ENCODE measurements around the gene STX12. TPM values are rescaled to one million over a fixed set of nuclear protein-coding genes. Genes with fewer than 3 reads are reported as not detected.
A peak's percentile ranks its signal among the peaks of the same experiment; 100 is the strongest.

The STX12 gene
- total and polyA plus RNA-seq, 2 of the 4 experiments (the other 2 are of a cell fraction), result 28.6 to 54.8 TPM

DNA sequence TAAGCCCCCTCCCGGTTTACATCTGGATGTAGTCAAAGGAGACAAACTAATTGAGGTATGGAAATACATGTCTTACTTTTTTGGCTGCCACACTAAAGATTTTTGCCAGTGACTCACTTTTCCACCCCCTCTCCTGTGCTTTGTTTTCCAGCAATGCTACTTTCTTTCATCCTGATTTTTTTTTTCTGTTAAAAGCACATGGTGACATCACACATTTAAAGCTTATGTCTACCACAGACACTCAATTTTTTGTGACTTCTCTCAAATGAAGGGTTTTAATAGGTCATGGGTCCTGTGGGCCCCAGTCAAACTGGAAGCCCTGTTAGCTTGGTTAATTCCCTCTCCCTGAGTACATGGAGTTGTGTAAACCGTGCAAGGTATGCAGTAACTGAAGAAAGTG is 59.7 kb downstream of the STX12 start:
- dilution Hi-C loops (cut with HindIII; ENCODE audit: low sequenced_read_pairs, unreplicated experiment) (no loop called here), in situ Hi-C loops (cut with MboI; ENCODE audit: low sequenced_read_pairs) (no loop called here), intact Hi-C loops (cut with micrococcal nuclease) (loop anchor here (5.0 kb wide), 2 partner anchors 105 to 160 kb away; partner anchors contain the start of genes FAM76A and IFI6)
- Histone ChIP-seq H3K9me1 (ENCODE audit: insufficient read depth, low read length) (no peaks in the 10 kb centered on the region; the same call in 1 of the 2 replicates), H2BK15ac (ENCODE audit: low read depth, low read length) (no peak overlapping the region; the same call in 2 of the 3 replicates), H4K20me1 (ENCODE audit: insufficient read depth, low read length) (no peaks in the 10 kb centered on the region; the same call in 1 of the 2 replicates), H3K36me3 (ENCODE audit: control insufficient read depth, insufficient read depth, low read length) (peaks cover 4% of the 10 kb centered on the region; the same call in 1 of the 2 replicates), H3K9ac (ENCODE audit: low read depth, low read length) (no peak overlapping the region), H2AK5ac (ENCODE audit: low read depth, low read length) (no peak overlapping the region), H3K4ac (ENCODE audit: low read depth, low read length) (no peak overlapping the region), H2AK9ac (replicated peaks; ENCODE audit: low read depth, low read length, poor library complexity) (no peak overlapping the region), H4K5ac (ENCODE audit: low read depth, low read length) (no peak overlapping the region), H2BK120ac (ENCODE audit: low read depth, low read length) (no peak overlapping the region), H3K4me3 (ENCODE audit: insufficient read depth, low read depth, low read length) (no peak overlapping the region), H3K4me2 (ENCODE audit: low read depth, low read length) (peak overlapping the region; percentile 32; the same call in 1 of the 2 replicates), H2AFZ (replicated peaks; ENCODE audit: low read length, poor library complexity) (no peak overlapping the region), H2BK5ac (ENCODE audit: low read depth, low read length, poor library complexity, severe bottlenecking) (no peak overlapping the region), H3K23ac (ENCODE audit: low read depth, low read length) (no peak overlapping the region), H3K14ac (replicated peaks; ENCODE audit: low read depth, low read length) (no peak overlapping the region), H3K56ac (ENCODE audit: extremely low read depth, insufficient read depth, low read length) (no peak overlapping the region), H3K9me3 (ENCODE audit: control insufficient read depth, insufficient read depth, low read length) (no peaks in the 10 kb centered on the region), H3K79me1 (ENCODE audit: low read depth in 1 of 2, low read length in 2 of 2) (peaks cover 34 to 44% of the 10 kb centered on the region in 2 experiments), H2BK20ac (ENCODE audit: low read depth, low read length) (no peak overlapping the region), H3K18ac (ENCODE audit: low read depth, low read length) (no peak overlapping the region), H3K4me1 (ENCODE audit: control insufficient read depth, insufficient read depth, low read length) (peaks cover 7% of the 10 kb centered on the region; the same call in 1 of the 2 replicates), H4K8ac (ENCODE audit: low read depth in 2 of 2, low read length in 2 of 2) (no peak overlapping the region), H3K27me3 (ENCODE audit: control insufficient read depth, insufficient read depth, low read length) (no peaks in the 10 kb centered on the region), H4K91ac (ENCODE audit: insufficient read depth, low read depth, low read length) (no peak overlapping the region), H3K27ac (ENCODE audit: insufficient read depth, low read length) (no peak overlapping the region)
- TF ChIP-seq FOS (IDR thresholded peaks at IDR 0.05; ENCODE audit: low read depth, low read length), result peak; percentile 18; the same call in 1 of the 2 replicates
- no peak for TF ChIP-seq MAZ (IDR thresholded peaks at IDR 0.05; ENCODE audit: borderline replicate concordance, low read depth, low read length)
- ATAC-seq (ENCODE audit: low read depth) (no peak), DNase-seq (peak; percentile 62)
- POLR2A ChIA-PET (ENCODE audit: unreplicated experiment), result no interaction called here
- CTCF ChIA-PET, result no interaction called here
- no TSS peak for BruUV-seq (replicated peaks)
- WGBS, 2 experiments (ENCODE audit: extremely low coverage in 2 of 2, insufficient read length in 1 of 2), result no CpG with 5 or more reads among the region's 2 CpGs

Data from IMR-90 (cell line).